ENCODE data around the gene GATA1. TPM values are rescaled to one million over a fixed set of nuclear protein-coding genes. Genes with fewer than 3 reads are reported as not detected.

The GATA1 gene
- total and polyA plus RNA-seq, 2 experiments from 2014 or later = not detected

DNA sequence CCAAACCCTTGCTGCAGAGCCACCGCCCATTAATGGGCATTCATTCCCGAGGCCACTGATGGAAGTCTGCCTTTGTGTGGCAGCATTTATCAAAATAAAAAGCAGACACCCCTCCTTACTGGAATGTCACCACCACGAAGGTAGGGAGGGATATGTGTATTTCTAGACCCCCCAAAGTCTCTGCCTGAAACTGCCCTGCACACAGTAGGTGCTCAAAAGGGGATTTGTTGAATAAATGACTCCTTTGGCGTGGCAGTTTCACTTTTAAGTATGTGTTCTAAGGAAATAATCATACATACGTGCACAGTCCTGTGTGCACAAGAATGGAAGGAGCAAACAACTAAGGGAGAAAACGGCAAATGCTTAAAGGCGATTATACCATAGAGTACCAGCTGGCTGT, 48.5 kb upstream of the GATA1 start:
- Histone ChIP-seq H3K9me3 (ENCODE audit: low read depth) (no peaks in the 10 kb centered on the region), H3K36me3 (replicated peaks; ENCODE audit: insufficient read depth, low read depth) (no peaks in the 10 kb centered on the region), H4K20me1 (ENCODE audit: insufficient read depth, poor library complexity, severe bottlenecking) (no peaks in the 10 kb centered on the region), H3K27me3 (no peaks in the 10 kb centered on the region), H3K9me2 (replicated peaks; ENCODE audit: insufficient read depth) (no peaks in the 10 kb centered on the region), H3K27ac (peak overlapping the region; percentile 97), H3K79me2 (no peaks in the 10 kb centered on the region), H3K4me2 (peak overlapping the region; percentile 74), H3K4me1 (ENCODE audit: insufficient read depth) (no peaks in the 10 kb centered on the region), H3K4me3 (peak overlapping the region; percentile 25), H2AFZ (peak overlapping the region; percentile 54)
- TF ChIP-seq EZH2phosphoT487 (IDR thresholded peaks at IDR 0.05; ENCODE audit: low read depth, severe bottlenecking, unreplicated experiment) (no peak), EZH2 (IDR thresholded peaks at IDR 0.05; ENCODE audit: borderline replicate concordance) (no peak)
- TF ChIP-seq, protein P1, sequence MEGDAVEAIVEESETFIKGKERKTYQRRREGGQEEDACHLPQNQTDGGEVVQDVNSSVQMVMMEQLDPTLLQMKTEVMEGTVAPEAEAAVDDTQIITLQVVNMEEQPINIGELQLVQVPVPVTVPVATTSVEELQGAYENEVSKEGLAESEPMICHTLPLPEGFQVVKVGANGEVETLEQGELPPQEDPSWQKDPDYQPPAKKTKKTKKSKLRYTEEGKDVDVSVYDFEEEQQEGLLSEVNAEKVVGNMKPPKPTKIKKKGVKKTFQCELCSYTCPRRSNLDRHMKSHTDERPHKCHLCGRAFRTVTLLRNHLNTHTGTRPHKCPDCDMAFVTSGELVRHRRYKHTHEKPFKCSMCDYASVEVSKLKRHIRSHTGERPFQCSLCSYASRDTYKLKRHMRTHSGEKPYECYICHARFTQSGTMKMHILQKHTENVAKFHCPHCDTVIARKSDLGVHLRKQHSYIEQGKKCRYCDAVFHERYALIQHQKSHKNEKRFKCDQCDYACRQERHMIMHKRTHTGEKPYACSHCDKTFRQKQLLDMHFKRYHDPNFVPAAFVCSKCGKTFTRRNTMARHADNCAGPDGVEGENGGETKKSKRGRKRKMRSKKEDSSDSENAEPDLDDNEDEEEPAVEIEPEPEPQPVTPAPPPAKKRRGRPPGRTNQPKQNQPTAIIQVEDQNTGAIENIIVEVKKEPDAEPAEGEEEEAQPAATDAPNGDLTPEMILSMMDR (IDR thresholded peaks at IDR 0.05; ENCODE audit: poor library complexity) = no peak
- WGBS (ENCODE audit: low lambda C conversion rate, missing lambda C conversion rate) = 60% methylated on average over 7 of the region's 7 CpGs
- DNase-seq (ENCODE audit: low spot score) = no peak

DNA sequence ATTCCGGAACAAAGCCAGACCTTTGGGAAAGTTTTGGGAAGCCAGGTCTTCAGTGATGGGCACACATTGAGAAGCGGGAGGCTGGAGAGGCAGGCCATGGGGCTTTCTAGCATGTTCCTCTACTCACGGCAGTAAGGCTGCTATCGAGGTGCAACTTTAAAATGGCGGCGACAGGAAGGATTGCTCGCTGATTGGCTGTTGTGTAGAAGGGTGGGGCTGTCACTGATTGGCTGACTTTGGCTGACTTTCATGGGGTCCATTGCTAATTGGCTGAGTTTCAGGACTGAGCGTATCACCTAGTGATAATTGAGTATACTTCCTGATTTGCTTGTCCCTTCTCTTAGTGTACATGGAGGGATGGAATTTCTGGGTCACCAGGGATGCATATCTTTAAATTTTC, 44.6 kb upstream of the GATA1 start:
- H3K36me3 ChIP-seq (replicated peaks; ENCODE audit: insufficient read depth, low read depth) = no peaks in the 10 kb centered on the region
- no peak overlapping the region for H2AFZ ChIP-seq
- H3K4me2 ChIP-seq = no peak overlapping the region
- H3K9me2 ChIP-seq (replicated peaks; ENCODE audit: insufficient read depth) = no peaks in the 10 kb centered on the region
- WGBS (ENCODE audit: low lambda C conversion rate, missing lambda C conversion rate) = 92% methylated on average over 8 of the region's 8 CpGs
- H3K27me3 ChIP-seq = no peaks in the 10 kb centered on the region
- no peak for DNase-seq (ENCODE audit: low spot score)
- no peaks in the 10 kb centered on the region for H4K20me1 ChIP-seq (ENCODE audit: insufficient read depth, poor library complexity, severe bottlenecking)
- H3K9me3 ChIP-seq (ENCODE audit: low read depth) = no peaks in the 10 kb centered on the region
- TF ChIP-seq, protein P1 (IDR thresholded peaks at IDR 0.05; ENCODE audit: poor library complexity) = no peak
- no peak for TF ChIP-seq EZH2phosphoT487 (IDR thresholded peaks at IDR 0.05; ENCODE audit: low read depth, severe bottlenecking, unreplicated experiment)
- no peak for TF ChIP-seq EZH2 (IDR thresholded peaks at IDR 0.05; ENCODE audit: borderline replicate concordance)
- no peak overlapping the region for H3K4me3 ChIP-seq
- no peaks in the 10 kb centered on the region for H3K79me2 ChIP-seq
- no peaks in the 10 kb centered on the region for H3K4me1 ChIP-seq (ENCODE audit: insufficient read depth)
- H3K27ac ChIP-seq = no peak overlapping the region

DNA sequence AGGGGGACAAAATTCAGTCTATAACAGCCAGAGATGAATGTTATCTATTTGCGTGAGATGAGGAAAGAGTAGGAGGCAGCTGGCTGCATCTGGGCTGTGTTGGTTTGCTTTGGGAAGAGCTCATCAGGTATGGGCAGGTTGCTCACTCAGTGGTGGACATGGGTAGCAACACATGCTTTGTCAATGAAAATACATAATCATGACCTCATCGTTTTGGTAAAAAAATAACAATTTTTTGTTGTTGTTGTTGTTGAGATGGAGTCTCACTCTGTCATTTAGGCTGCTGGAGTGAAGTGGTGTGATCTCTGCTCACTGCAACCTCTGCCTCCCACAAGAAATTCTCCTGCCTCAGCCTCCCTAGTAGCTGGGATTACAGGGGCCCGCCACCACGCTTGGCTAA, 41.2 kb upstream of the GATA1 start:
- DNase-seq (ENCODE audit: low spot score) = no peak
- no peaks in the 10 kb centered on the region for H3K27me3 ChIP-seq
- no peaks in the 10 kb centered on the region for H4K20me1 ChIP-seq (ENCODE audit: insufficient read depth, poor library complexity, severe bottlenecking)
- 87% methylated on average over 4 of the region's 4 CpGs for WGBS (ENCODE audit: low lambda C conversion rate, missing lambda C conversion rate)
- no peak overlapping the region for H3K4me2 ChIP-seq
- H3K9me2 ChIP-seq (replicated peaks; ENCODE audit: insufficient read depth) = no peaks in the 10 kb centered on the region
- TF ChIP-seq EZH2 (IDR thresholded peaks at IDR 0.05; ENCODE audit: borderline replicate concordance) (no peak), EZH2phosphoT487 (IDR thresholded peaks at IDR 0.05; ENCODE audit: low read depth, severe bottlenecking, unreplicated experiment) (no peak)
- TF ChIP-seq, protein P1 (IDR thresholded peaks at IDR 0.05; ENCODE audit: poor library complexity) = no peak
- no peak overlapping the region for H2AFZ ChIP-seq
- H3K4me3 ChIP-seq = no peak overlapping the region
- H3K36me3 ChIP-seq (replicated peaks; ENCODE audit: insufficient read depth, low read depth) = no peaks in the 10 kb centered on the region
- H3K79me2 ChIP-seq = no peaks in the 10 kb centered on the region
- H3K4me1 ChIP-seq (ENCODE audit: insufficient read depth) = no peaks in the 10 kb centered on the region
- H3K27ac ChIP-seq = no peak overlapping the region
- H3K9me3 ChIP-seq (ENCODE audit: low read depth) = no peaks in the 10 kb centered on the region

Measured in hepatocyte (in vitro differentiated cells).